ENCODE data around the gene TSPY3. TPM values are rescaled to one million over a fixed set of nuclear protein-coding genes. Genes with fewer than 3 reads are reported as not detected.
"Not testable (repeated sequence)": the region's sequence is repeated elsewhere in the genome, so short reads cannot be mapped to it uniquely, and the experiment has no call there.

TSPY3 gene, protein sequence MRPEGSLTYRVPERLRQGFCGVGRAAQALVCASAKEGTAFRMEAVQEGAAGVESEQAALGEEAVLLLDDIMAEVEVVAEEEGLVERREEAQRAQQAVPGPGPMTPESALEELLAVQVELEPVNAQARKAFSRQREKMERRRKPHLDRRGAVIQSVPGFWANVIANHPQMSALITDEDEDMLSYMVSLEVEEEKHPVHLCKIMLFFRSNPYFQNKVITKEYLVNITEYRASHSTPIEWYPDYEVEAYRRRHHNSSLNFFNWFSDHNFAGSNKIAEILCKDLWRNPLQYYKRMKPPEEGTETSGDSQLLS
- not detected in 2 replicates for total RNA-seq (2011; cell fraction: chromatin; rRNA removed; ENCODE audit: low replicate concordance)
- total RNA-seq (2011; cell fraction: nucleolus; rRNA removed) = not detected in 2 replicates
- not detected in 2 replicates for total RNA-seq (2011; cell fraction: nucleoplasm; rRNA removed)
- total RNA-seq (2014; rRNA removed) = not detected in 2 replicates
- total RNA-seq (2014; rRNA removed; fragmentation: Illumina TruSeq; extraction: Trizol) = not detected in 2 replicates
- total RNA-seq (2015; rRNA removed; fragmentation: Illumina TruSeq; extraction: Trizol) = not detected in 2 replicates
- total RNA-seq (2021) = not detected in 2 replicates
- not detected in 2 replicates for polyA plus RNA-seq (2011; rRNA removed)
- not detected in 2 replicates for polyA plus RNA-seq (2011; cell fraction: cytosol; rRNA removed)
- not detected in 2 replicates for polyA plus RNA-seq (2011; cell fraction: nucleus; rRNA removed)
- not detected in 2 replicates for polyA plus RNA-seq (2012)
- not detected in 2 replicates for polyA plus RNA-seq (2014; fragmentation: Illumina TruSeq; extraction: Trizol)
- polyA plus RNA-seq (2014; fragmentation: Nextera tagmentation; extraction: Ambion mirVana) = not detected
- polyA plus RNA-seq (2014; rRNA removed) = not detected in 2 replicates
- not detected in 2 replicates for polyA minus RNA-seq (2011; rRNA and poly(A)+ RNA removed)
- polyA minus RNA-seq (2011; cell fraction: cytosol; rRNA and poly(A)+ RNA removed) = not detected in 2 replicates
- not detected in 2 replicates for polyA minus RNA-seq (2011; cell fraction: nucleus; rRNA and poly(A)+ RNA removed)
- not detected for Bru-seq, nascent RNA
- not detected for BruChase-seq, experiment 1, labeled RNA remaining after a 2-hour chase
- not detected for BruChase-seq, experiment 2, labeled RNA remaining after a 6-hour chase
- long read RNA-seq, experiment 1 = 0 reads
- long read RNA-seq, experiment 2 = 0 reads
- long read RNA-seq, experiment 3 = 0 reads

DNA sequence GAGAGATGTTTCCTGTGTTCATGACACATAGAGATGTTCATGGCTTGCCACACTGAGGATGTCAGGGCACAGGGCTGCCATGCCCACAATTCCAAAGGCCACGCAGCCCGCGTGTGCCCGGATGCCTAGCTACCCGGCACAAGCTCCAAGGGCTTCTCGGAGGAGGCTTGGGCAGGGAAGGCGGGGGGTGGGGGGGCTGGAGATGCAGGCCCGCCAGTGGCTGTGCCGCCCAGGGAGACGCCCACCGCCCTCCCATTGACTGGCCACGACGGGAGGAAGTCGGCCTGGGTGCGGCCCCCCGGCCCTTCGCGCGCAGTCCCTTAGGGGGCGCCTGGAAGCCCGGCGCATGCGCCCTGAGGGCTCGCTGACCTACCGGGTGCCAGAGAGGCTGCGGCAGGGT is at the start of gene TSPY3:
Gene TSPY3 (plus strand): TSS at position 301 of the 400 bp plus-strand sequence. CDS start 46 bp downstream, at position 347.
- CTCF ChIA-PET (ENCODE audit: low intra/inter-chr PET ratio); FAIRE-seq; H3K4me3 ChIP-seq; H3K4me2 ChIP-seq (ENCODE audit: insufficient read depth, low read length); H4K20me1 ChIP-seq (replicated peaks; ENCODE audit: control insufficient read depth, insufficient read depth, low read length); BruUV-seq (replicated peaks); H3K79me2 ChIP-seq (ENCODE audit: control insufficient read depth, insufficient read depth, low read length); H3K27ac ChIP-seq (ENCODE audit: extremely low read depth, low read depth, low read length); ATAC-seq; H3K27me3 ChIP-seq (ENCODE audit: control insufficient read depth in 2 of 2, insufficient read depth in 2 of 2, low read length in 2 of 2); in situ Hi-C loops (cut with MboI); intact Hi-C loops (cut with micrococcal nuclease); POLR2A ChIA-PET; H3K36me3 ChIP-seq (ENCODE audit: control insufficient read depth, insufficient read depth, low read length); DNase-seq (ENCODE audit: extremely low read depth in 1 of 4, low spot score in 3 of 4); H2AFZ ChIP-seq (ENCODE audit: low read depth, low read length); H3K9me3 ChIP-seq (replicated peaks; ENCODE audit: control insufficient read depth, insufficient read depth, low read depth, low read length); H3K4me1 ChIP-seq (replicated peaks in 1 of 2; ENCODE audit: control insufficient read depth in 2 of 2, insufficient read depth in 2 of 2, low read length in 2 of 2); H3K9ac ChIP-seq (ENCODE audit: insufficient read depth in 1 of 2, low read depth in 2 of 2, low read length in 2 of 2); H3K9me1 ChIP-seq (ENCODE audit: control insufficient read depth, insufficient read depth, low read length): not testable (repeated sequence)
- WGBS (ENCODE audit: insufficient coverage, low coverage, missing lambda C conversion rate) = no CpG with 5 or more reads among the region's 26 CpGs

DNA sequence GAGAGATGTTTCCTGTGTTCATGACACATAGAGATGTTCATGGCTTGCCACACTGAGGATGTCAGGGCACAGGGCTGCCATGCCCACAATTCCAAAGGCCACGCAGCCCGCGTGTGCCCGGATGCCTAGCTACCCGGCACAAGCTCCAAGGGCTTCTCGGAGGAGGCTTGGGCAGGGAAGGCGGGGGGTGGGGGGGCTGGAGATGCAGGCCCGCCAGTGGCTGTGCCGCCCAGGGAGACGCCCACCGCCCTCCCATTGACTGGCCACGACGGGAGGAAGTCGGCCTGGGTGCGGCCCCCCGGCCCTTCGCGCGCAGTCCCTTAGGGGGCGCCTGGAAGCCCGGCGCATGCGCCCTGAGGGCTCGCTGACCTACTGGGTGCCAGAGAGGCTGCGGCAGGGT is 40.7 kb upstream of the TSPY3 start, which contains the start of gene TSPY8:
Gene TSPY8 (plus strand): TSS at position 301 of the 400 bp plus-strand sequence. CDS start 46 bp downstream, at position 347.
- intact Hi-C loops (cut with micrococcal nuclease) = not testable (repeated sequence)
- WGBS (ENCODE audit: insufficient coverage, low coverage, missing lambda C conversion rate) = no CpG with 5 or more reads among the region's 25 CpGs

DNA sequence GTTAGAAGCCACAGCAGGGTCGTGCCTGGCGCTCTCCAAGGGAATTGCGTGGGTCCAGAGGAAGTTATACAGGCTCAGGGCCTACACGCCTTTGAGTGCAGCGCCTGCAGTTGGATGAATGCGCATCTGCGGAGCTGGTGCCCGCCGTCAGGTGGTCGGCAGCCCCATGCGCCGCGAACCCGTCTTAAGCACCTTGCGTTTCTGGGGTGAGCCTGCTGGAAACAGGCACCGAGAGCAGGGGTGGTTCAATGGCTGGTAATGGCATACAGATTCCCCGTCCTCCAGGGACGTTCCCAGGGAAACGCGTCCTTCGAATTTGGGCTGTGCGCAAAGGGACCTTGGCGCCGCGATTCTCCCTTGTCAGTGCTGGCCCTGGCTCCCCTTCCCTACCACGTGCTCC is 1.7 kb upstream of the TSPY3 start:
- H3K4me1 ChIP-seq (replicated peaks in 1 of 2; ENCODE audit: control insufficient read depth in 2 of 2, insufficient read depth in 2 of 2, low read length in 2 of 2); ATAC-seq; H3K36me3 ChIP-seq (ENCODE audit: control insufficient read depth, insufficient read depth, low read length); in situ Hi-C loops (cut with MboI); BruUV-seq (replicated peaks); intact Hi-C loops (cut with micrococcal nuclease); H3K79me2 ChIP-seq (ENCODE audit: control insufficient read depth, insufficient read depth, low read length); H3K9me3 ChIP-seq (replicated peaks; ENCODE audit: control insufficient read depth, insufficient read depth, low read depth, low read length); H3K27ac ChIP-seq (ENCODE audit: extremely low read depth, low read depth, low read length); H3K9me1 ChIP-seq (ENCODE audit: control insufficient read depth, insufficient read depth, low read length); H2AFZ ChIP-seq (ENCODE audit: low read depth, low read length); H4K20me1 ChIP-seq (replicated peaks; ENCODE audit: control insufficient read depth, insufficient read depth, low read length); H3K4me3 ChIP-seq; DNase-seq (ENCODE audit: extremely low read depth in 1 of 4, low spot score in 3 of 4); FAIRE-seq; CTCF ChIA-PET (ENCODE audit: low intra/inter-chr PET ratio); H3K27me3 ChIP-seq (ENCODE audit: control insufficient read depth in 2 of 2, insufficient read depth in 2 of 2, low read length in 2 of 2); POLR2A ChIA-PET; H3K9ac ChIP-seq (ENCODE audit: insufficient read depth in 1 of 2, low read depth in 2 of 2, low read length in 2 of 2); H3K4me2 ChIP-seq (ENCODE audit: insufficient read depth, low read length): not testable (repeated sequence)
- no CpG with 5 or more reads among the region's 26 CpGs for WGBS (ENCODE audit: insufficient coverage, low coverage, missing lambda C conversion rate)

More for the DNA sequence above, 40.7 kb upstream of the TSPY3 start, which contains the start of gene TSPY8:
- BruUV-seq (replicated peaks); ATAC-seq; H3K9me1 ChIP-seq (ENCODE audit: control insufficient read depth, insufficient read depth, low read length); H3K4me3 ChIP-seq; H3K27me3 ChIP-seq (ENCODE audit: control insufficient read depth in 2 of 2, insufficient read depth in 2 of 2, low read length in 2 of 2); H3K79me2 ChIP-seq (ENCODE audit: control insufficient read depth, insufficient read depth, low read length); POLR2A ChIA-PET; H3K9ac ChIP-seq (ENCODE audit: insufficient read depth in 1 of 2, low read depth in 2 of 2, low read length in 2 of 2); H3K4me1 ChIP-seq (replicated peaks in 1 of 2; ENCODE audit: control insufficient read depth in 2 of 2, insufficient read depth in 2 of 2, low read length in 2 of 2); H3K4me2 ChIP-seq (ENCODE audit: insufficient read depth, low read length); H4K20me1 ChIP-seq (replicated peaks; ENCODE audit: control insufficient read depth, insufficient read depth, low read length); H2AFZ ChIP-seq (ENCODE audit: low read depth, low read length); CTCF ChIA-PET (ENCODE audit: low intra/inter-chr PET ratio); FAIRE-seq; H3K9me3 ChIP-seq (replicated peaks; ENCODE audit: control insufficient read depth, insufficient read depth, low read depth, low read length); H3K36me3 ChIP-seq (ENCODE audit: control insufficient read depth, insufficient read depth, low read length); H3K27ac ChIP-seq (ENCODE audit: extremely low read depth, low read depth, low read length); DNase-seq (ENCODE audit: extremely low read depth in 1 of 4, low spot score in 3 of 4); in situ Hi-C loops (cut with MboI): not testable (repeated sequence)

Data from K562 (cell line).